HL-60 (cell line): Measurements from ENCODE around the gene RBM18.

Experiments
- CTCF ChIP-seq: IDR thresholded peaks from one replicate; pipeline ENCODE4 v1.5.1; 2011; ENCODE audit warnings: low read length, control low read depth, inconsistent platforms; ENCODE audit not compliant: insufficient read depth
- GABPA ChIP-seq: IDR thresholded peaks from 2 replicates; pipeline ENCODE4 v1.6.1; 2012; ENCODE audit warnings: low read depth
- POLR2AphosphoS5 ChIP-seq: IDR thresholded peaks from 2 replicates; pipeline ENCODE4 v1.6.1; 2012; ENCODE audit warnings: low read depth
- REST ChIP-seq: IDR thresholded peaks from 2 replicates; pipeline ENCODE4 v1.6.1; 2012; ENCODE audit warnings: low read depth; ENCODE audit not compliant: insufficient replicate concordance
- SPI1 ChIP-seq: IDR thresholded peaks from 2 replicates; pipeline ENCODE4 v1.6.1; 2012; ENCODE audit warnings: low read depth, mild to moderate bottlenecking, borderline replicate concordance

- no peak for TF ChIP-seq REST
- no peak for TF ChIP-seq CTCF
- no peak for TF ChIP-seq GABPA
- TF ChIP-seq POLR2AphosphoS5 = no peak
- TF ChIP-seq SPI1 = no peak
Measured at GRCh38 chr9:122216138-122216797, 48.4 kb downstream of the RBM18 start.
